Activated effector memory CD4-positive, alpha-beta T cell treated with anti-CD3 and anti-CD28 coated beads, Interleukin-2, amount 50 U/mL, for 16 hours (primary cell): ENCODE measurements around the gene AFF3.

ENCODE experiments used
- DNase-seq: peaks from one replicate; pipeline ENCODE4 v3.0.0-alpha.2; 2020

Gene AFF3

GRCh38 chr2:99809259-99809900, 333.0 kb downstream of the AFF3 start:
- no peak for DNase-seq

- DNase-seq = no peak
Observed at GRCh38 chr2:99808361-99809200, 333.8 kb downstream of the AFF3 start.

GRCh38 chr2:99806758-99807157, 335.6 kb downstream of the AFF3 start:
- DNase-seq = no peak

- no peak for DNase-seq
Observed at GRCh38 chr2:99805930-99806476, 336.4 kb downstream of the AFF3 start.

GRCh38 chr2:99803846-99804245, 338.5 kb downstream of the AFF3 start:
- DNase-seq = no peak

- DNase-seq = no peak
Observed at GRCh38 chr2:99802734-99803133, 339.7 kb downstream of the AFF3 start.

GRCh38 chr2:99801327-99801901, 341.0 kb downstream of the AFF3 start:
- no peak for DNase-seq

GRCh38 chr2:99797475-99797874, 344.9 kb downstream of the AFF3 start:
- DNase-seq = no peak

- no peak for DNase-seq
Observed at GRCh38 chr2:99794414-99794813, 348.0 kb downstream of the AFF3 start.

GRCh38 chr2:99793022-99793421, 349.4 kb downstream of the AFF3 start:
- DNase-seq = no peak

GRCh38 chr2:99789849-99790248, 352.5 kb downstream of the AFF3 start:
- no peak for DNase-seq

- DNase-seq = no peak
Observed at GRCh38 chr2:99787769-99788382, 354.5 kb downstream of the AFF3 start.

GRCh38 chr2:99786636-99787390, 355.6 kb downstream of the AFF3 start:
- DNase-seq = no peak

- DNase-seq = no peak
Observed at GRCh38 chr2:99784946-99785345, 357.4 kb downstream of the AFF3 start.

- DNase-seq = no peak
Observed at GRCh38 chr2:99784282-99784681, 358.1 kb downstream of the AFF3 start.

- DNase-seq = no peak
Observed at GRCh38 chr2:99780276-99780675, 362.1 kb downstream of the AFF3 start.

- DNase-seq = no peak
Observed at GRCh38 chr2:99779276-99779675, 363.1 kb downstream of the AFF3 start.

- DNase-seq = no peak
Observed at GRCh38 chr2:99777656-99778290, 364.6 kb downstream of the AFF3 start.

- no peak for DNase-seq
Observed at GRCh38 chr2:99776906-99777646, 365.3 kb downstream of the AFF3 start.

GRCh38 chr2:99776206-99776905, 366.0 kb downstream of the AFF3 start:
- DNase-seq = no peak

- DNase-seq = no peak
Observed at GRCh38 chr2:99775585-99775984, 366.8 kb downstream of the AFF3 start.
